Activated CD4-positive, alpha-beta T cell treated with anti-CD3 and anti-CD28 coated beads, Interleukin-2, amount 50 U/mL, for 24 hours (primary cell): ENCODE measurements around the gene SRSF3.
"Not testable (repeated sequence)": the region's sequence is repeated elsewhere in the genome, so short reads cannot be mapped to it uniquely, and the experiment has no call there.

Experiments
- DNase-seq, 2 donors: peaks; one replicate each; pipeline ENCODE4 v3.0.0-alpha.2; 2020; ENCODE audit warnings: low read depth in 1 of 2, low spot score in 1 of 2

Gene SRSF3

GRCh38 chr6:36604090-36605060 lies 10.2 kb downstream of the SRSF3 start:
- no peak for DNase-seq

- DNase-seq: no peak
Observed at GRCh38 chr6:36605143-36605542, 11.0 kb downstream of the SRSF3 start.

GRCh38 chr6:36605560-36606391 lies 11.6 kb downstream of the SRSF3 start:
- no peak for DNase-seq

- DNase-seq: not testable (repeated sequence)
Observed at GRCh38 chr6:36607305-36607682, 13.1 kb downstream of the SRSF3 start.

- no peak for DNase-seq
Observed at GRCh38 chr6:36607683-36608386, 13.7 kb downstream of the SRSF3 start.

GRCh38 chr6:36608788-36609563 lies 14.8 kb downstream of the SRSF3 start:
- no peak for DNase-seq

GRCh38 chr6:36609582-36609981 lies 15.4 kb downstream of the SRSF3 start:
- no peak for DNase-seq

- no peak for DNase-seq
Observed at GRCh38 chr6:36610041-36610955, 16.1 kb downstream of the SRSF3 start.

GRCh38 chr6:36610956-36611336 lies 16.8 kb downstream of the SRSF3 start:
- DNase-seq: no peak

GRCh38 chr6:36611679-36612078 lies 17.5 kb downstream of the SRSF3 start:
- not testable (repeated sequence) for DNase-seq

GRCh38 chr6:36612101-36612625 lies 18.0 kb downstream of the SRSF3 start:
- no peak for DNase-seq

- no peak for DNase-seq
Observed at GRCh38 chr6:36613200-36613995, 19.2 kb downstream of the SRSF3 start.

GRCh38 chr6:36615018-36615761 lies 21.0 kb downstream of the SRSF3 start:
- no peak for DNase-seq

- DNase-seq: no peak
Observed at GRCh38 chr6:36616893-36617521, 22.8 kb downstream of the SRSF3 start.

- no peak for DNase-seq
Observed at GRCh38 chr6:36618366-36619355, 24.5 kb downstream of the SRSF3 start.

GRCh38 chr6:36621371-36621855 lies 27.3 kb downstream of the SRSF3 start:
- DNase-seq: no peak
